ENCODE measurements around the gene ZNF141. TPM values are rescaled to one million over a fixed set of nuclear protein-coding genes. Genes with fewer than 3 reads are reported as not detected.

Gene ZNF141
- total RNA-seq, 1 experiment from 2014 or later, result 0.17 TPM

- Histone ChIP-seq H3K4me2 (ENCODE audit: low read length) (no peak overlapping the region), H3K4me3 (replicated peaks in 1 of 2; ENCODE audit: low read depth in 1 of 2, low read length in 2 of 2) (no peak overlapping the region), H2AFZ (ENCODE audit: low read depth, low read length, poor library complexity, severe bottlenecking) (no peak overlapping the region), H3K9ac (ENCODE audit: low read length) (no peak overlapping the region), H3K79me2 (ENCODE audit: insufficient read depth, low read length) (no peaks in the 10 kb centered on the region), H4K20me1 (ENCODE audit: insufficient read depth) (no peaks in the 10 kb centered on the region), H3K9me2 (ENCODE audit: insufficient read depth) (no peaks in the 10 kb centered on the region), H3K9me3 (ENCODE audit: control insufficient read depth in 1 of 2, insufficient read depth in 1 of 2, low read depth in 1 of 2, low read length in 2 of 2) (peaks cover 17 to 29% of the 10 kb centered on the region in 2 experiments; a peak in 3 of 4 replicates), H3K36me3 (ENCODE audit: control insufficient read depth in 1 of 2, insufficient read depth in 2 of 2, low read length in 2 of 2) (0 out of 4 replicates have a peak, but pooled peaks cover 0 to 2% of the 10 kb centered on the region in 2 experiments), H3K27ac (ENCODE audit: low read depth, low read length) (no peak overlapping the region), H3K27me3 (ENCODE audit: insufficient read depth, low read length) (no peaks in the 10 kb centered on the region), H3K4me1 (ENCODE audit: control insufficient read depth in 1 of 2, insufficient read depth in 2 of 2, low read length in 2 of 2) (no peaks in the 10 kb centered on the region)
- ChIA-PET POLR2A (no interaction called here), RAD21 (ENCODE audit: low non-redundant PET in 1 of 2, low total read pairs in 2 of 2, uncharacterized antibody in 2 of 2, unreplicated experiment in 2 of 2) (no interaction called here), CTCF (no interaction called here)
- no TSS peak for BruUV-seq (replicated peaks)
- no peak for ATAC-seq
- intact Hi-C loops (cut with micrococcal nuclease), result no loop called here
- DNase-seq (ENCODE audit: low read depth, low spot score), result no peak
- TF ChIP-seq CTCF (IDR thresholded peaks at IDR 0.05 in 2 of 3, conservative IDR thresholded peaks at IDR 0.05 in 1 of 3; ENCODE audit: borderline replicate concordance in 1 of 3, insufficient read depth in 1 of 3, low read depth in 2 of 3, low read length in 2 of 3) (no peak), EZH2 (IDR thresholded peaks at IDR 0.05) (no peak), EGR1 (IDR thresholded peaks at IDR 0.05; ENCODE audit: low read depth) (no peak), CEBPB (IDR thresholded peaks at IDR 0.05; ENCODE audit: low read depth) (no peak), SIN3A (IDR thresholded peaks at IDR 0.05; ENCODE audit: low read depth) (no peak), POLR2AphosphoS5 (IDR thresholded peaks at IDR 0.05; ENCODE audit: low read depth, low read length) (no peak), JUND (IDR thresholded peaks at IDR 0.05) (no peak), TCF7L2 (IDR thresholded peaks at IDR 0.05; ENCODE audit: borderline replicate concordance, extremely low read depth, insufficient read depth, insufficient read length) (no peak), CBX3 (IDR thresholded peaks at IDR 0.05; ENCODE audit: low read depth) (no peak), EZH2phosphoT487 (IDR thresholded peaks at IDR 0.05; ENCODE audit: borderline replicate concordance) (no peak), ZNF274 (IDR thresholded peaks at IDR 0.05; ENCODE audit: low read depth, low read length) (no peak)
- TF ChIP-seq, protein P1, sequence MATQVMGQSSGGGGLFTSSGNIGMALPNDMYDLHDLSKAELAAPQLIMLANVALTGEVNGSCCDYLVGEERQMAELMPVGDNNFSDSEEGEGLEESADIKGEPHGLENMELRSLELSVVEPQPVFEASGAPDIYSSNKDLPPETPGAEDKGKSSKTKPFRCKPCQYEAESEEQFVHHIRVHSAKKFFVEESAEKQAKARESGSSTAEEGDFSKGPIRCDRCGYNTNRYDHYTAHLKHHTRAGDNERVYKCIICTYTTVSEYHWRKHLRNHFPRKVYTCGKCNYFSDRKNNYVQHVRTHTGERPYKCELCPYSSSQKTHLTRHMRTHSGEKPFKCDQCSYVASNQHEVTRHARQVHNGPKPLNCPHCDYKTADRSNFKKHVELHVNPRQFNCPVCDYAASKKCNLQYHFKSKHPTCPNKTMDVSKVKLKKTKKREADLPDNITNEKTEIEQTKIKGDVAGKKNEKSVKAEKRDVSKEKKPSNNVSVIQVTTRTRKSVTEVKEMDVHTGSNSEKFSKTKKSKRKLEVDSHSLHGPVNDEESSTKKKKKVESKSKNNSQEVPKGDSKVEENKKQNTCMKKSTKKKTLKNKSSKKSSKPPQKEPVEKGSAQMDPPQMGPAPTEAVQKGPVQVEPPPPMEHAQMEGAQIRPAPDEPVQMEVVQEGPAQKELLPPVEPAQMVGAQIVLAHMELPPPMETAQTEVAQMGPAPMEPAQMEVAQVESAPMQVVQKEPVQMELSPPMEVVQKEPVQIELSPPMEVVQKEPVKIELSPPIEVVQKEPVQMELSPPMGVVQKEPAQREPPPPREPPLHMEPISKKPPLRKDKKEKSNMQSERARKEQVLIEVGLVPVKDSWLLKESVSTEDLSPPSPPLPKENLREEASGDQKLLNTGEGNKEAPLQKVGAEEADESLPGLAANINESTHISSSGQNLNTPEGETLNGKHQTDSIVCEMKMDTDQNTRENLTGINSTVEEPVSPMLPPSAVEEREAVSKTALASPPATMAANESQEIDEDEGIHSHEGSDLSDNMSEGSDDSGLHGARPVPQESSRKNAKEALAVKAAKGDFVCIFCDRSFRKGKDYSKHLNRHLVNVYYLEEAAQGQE (IDR thresholded peaks at IDR 0.05; ENCODE audit: low read depth), result no peak
Observed at GRCh38 chr4:422587-422986, 85.0 kb downstream of the ZNF141 start.

MicroRNAs encoded within 50 kb of the gene (microRNA counts, 767-probe panel; counts per million panel counts)
- microRNA hsa-miR-571, result not detected

Small RNA genes lying within 50 kb of the gene (microRNA-seq; reads per million reads assigned to microRNA genes)
- gene MIR571 (ENCODE audit: borderline number of aligned reads), result not detected

Other genes with a start within 250 kb of the ZNF141 start
- 0.07 TPM for gene ZNF718, start 213.3 kb upstream of the ZNF141 start, total RNA-seq (2021; ENCODE audit: unreplicated experiment)
- not detected for gene ZNF732, start 32.3 kb upstream of the ZNF141 start, total RNA-seq (2021; ENCODE audit: unreplicated experiment)
- 34.5 TPM for gene ZNF721, start 161.3 kb downstream of the ZNF141 start, total RNA-seq (2021; ENCODE audit: unreplicated experiment)
- gene PIGG, start 161.4 kb downstream of the ZNF141 start, total RNA-seq (2021; ENCODE audit: unreplicated experiment), result 38.6 TPM
- not detected for gene TMEM271, start 238.5 kb downstream of the ZNF141 start, total RNA-seq (2021; ENCODE audit: unreplicated experiment)